Measurements from ENCODE around the gene DNAI2.

GRCh38 chr17:74342224-74342623 is 68.2 kb downstream of the DNAI2 start:
- TF ChIP-seq EZH2 (IDR thresholded peaks at IDR 0.05) (no peak), ELF1 (IDR thresholded peaks at IDR 0.05; ENCODE audit: borderline replicate concordance, low read depth) (no peak), REST (IDR thresholded peaks at IDR 0.05; ENCODE audit: low read depth) (no peak), POLR2AphosphoS5 (IDR thresholded peaks at IDR 0.05; ENCODE audit: low read depth, low read length) (no peak), FOSL1 (IDR thresholded peaks at IDR 0.05; ENCODE audit: low read depth) (no peak), CEBPB (IDR thresholded peaks at IDR 0.05; ENCODE audit: low read depth) (no peak), RAD21 (IDR thresholded peaks at IDR 0.05; ENCODE audit: low read depth) (no peak), SP1 (IDR thresholded peaks at IDR 0.05; ENCODE audit: low read depth) (no peak), SIN3A (IDR thresholded peaks at IDR 0.05; ENCODE audit: low read depth) (no peak), EZH2phosphoT487 (IDR thresholded peaks at IDR 0.05; ENCODE audit: borderline replicate concordance) (no peak)
- TF ChIP-seq, protein P1, sequence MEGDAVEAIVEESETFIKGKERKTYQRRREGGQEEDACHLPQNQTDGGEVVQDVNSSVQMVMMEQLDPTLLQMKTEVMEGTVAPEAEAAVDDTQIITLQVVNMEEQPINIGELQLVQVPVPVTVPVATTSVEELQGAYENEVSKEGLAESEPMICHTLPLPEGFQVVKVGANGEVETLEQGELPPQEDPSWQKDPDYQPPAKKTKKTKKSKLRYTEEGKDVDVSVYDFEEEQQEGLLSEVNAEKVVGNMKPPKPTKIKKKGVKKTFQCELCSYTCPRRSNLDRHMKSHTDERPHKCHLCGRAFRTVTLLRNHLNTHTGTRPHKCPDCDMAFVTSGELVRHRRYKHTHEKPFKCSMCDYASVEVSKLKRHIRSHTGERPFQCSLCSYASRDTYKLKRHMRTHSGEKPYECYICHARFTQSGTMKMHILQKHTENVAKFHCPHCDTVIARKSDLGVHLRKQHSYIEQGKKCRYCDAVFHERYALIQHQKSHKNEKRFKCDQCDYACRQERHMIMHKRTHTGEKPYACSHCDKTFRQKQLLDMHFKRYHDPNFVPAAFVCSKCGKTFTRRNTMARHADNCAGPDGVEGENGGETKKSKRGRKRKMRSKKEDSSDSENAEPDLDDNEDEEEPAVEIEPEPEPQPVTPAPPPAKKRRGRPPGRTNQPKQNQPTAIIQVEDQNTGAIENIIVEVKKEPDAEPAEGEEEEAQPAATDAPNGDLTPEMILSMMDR (IDR thresholded peaks at IDR 0.05 in 2 of 3, conservative IDR thresholded peaks at IDR 0.05 in 1 of 3; ENCODE audit: borderline replicate concordance in 1 of 3, insufficient read depth in 1 of 3, low read depth in 2 of 3, low read length in 2 of 3), result no peak

Data from HCT116 (cell line).